ENCODE data around the gene ZGPAT.

ZGPAT gene

GRCh38 chr20:63732118-63733095, 24.6 kb downstream of the ZGPAT start:
- no peak for DNase-seq

GRCh38 chr20:63733117-63733516, 25.3 kb downstream of the ZGPAT start:
- no peak for DNase-seq

- no peak for DNase-seq
These were observed 25.8 kb downstream of the ZGPAT start for GRCh38 chr20:63733579-63734081.

GRCh38 chr20:63734111-63734945, 26.5 kb downstream of the ZGPAT start:
- DNase-seq, result no peak

- peak in 10 of 56 donors; percentile 10 to 55 (median 29) for DNase-seq
These were observed 27.4 kb downstream of the ZGPAT start for GRCh38 chr20:63734946-63735858.

GRCh38 chr20:63735859-63736718, 28.2 kb downstream of the ZGPAT start, which contains the start of gene LIME1:
Gene LIME1, plus strand, starts transcription at chr20:63736664. Its CDS starts 886 bp downstream, at chr20:63737550.
- DNase-seq, result peak in 13 of 56 donors; percentile 16 to 70 (median 34)

GRCh38 chr20:63736893-63737694, 29.3 kb downstream of the ZGPAT start:
- DNase-seq, result peak in 1 of 56 donors; percentile 7

- DNase-seq, result no peak
These were observed 29.8 kb downstream of the ZGPAT start for GRCh38 chr20:63737695-63737944.

GRCh38 chr20:63737945-63738686, 30.3 kb downstream of the ZGPAT start:
- DNase-seq, result no peak

GRCh38 chr20:63738687-63739129, 30.9 kb downstream of the ZGPAT start:
- DNase-seq, result peak in 4 of 56 donors; percentile 23 to 52 (median 39)

GRCh38 chr20:63739130-63740069, 31.6 kb downstream of the ZGPAT start, which contains the start of gene SLC2A4RG:
Gene SLC2A4RG, plus strand, starts transcription at chr20:63739776. Its CDS starts 137 bp downstream, at chr20:63739913.
- peak in 45 of 56 donors; percentile 29 to 86 (median 60) for DNase-seq

- DNase-seq, result peak in 8 of 56 donors; percentile 11 to 64 (median 24)
These were observed 32.3 kb downstream of the ZGPAT start for GRCh38 chr20:63740070-63740626.

GRCh38 chr20:63740627-63741353, 33.0 kb downstream of the ZGPAT start:
- peak in 47 of 56 donors; percentile 35 to 84 (median 63) for DNase-seq

- no peak for DNase-seq
These were observed 33.5 kb downstream of the ZGPAT start for GRCh38 chr20:63741354-63741675.

GRCh38 chr20:63741676-63742380, 34.0 kb downstream of the ZGPAT start:
- no peak for DNase-seq

Data from nucleus accumbens (tissue), 56 donors.